Keratinocyte (primary cell): ENCODE results near the gene PACS2. TPM values are rescaled to one million over a fixed set of nuclear protein-coding genes. Genes with fewer than 3 reads are reported as not detected.

ENCODE experiments used
- DNase-seq: peaks from one replicate; pipeline ENCODE4 v3.0.0-alpha.2; 2011; ENCODE audit warnings: low read depth, missing footprints, low spot score
- FAIRE-seq: peaks from 2 replicates; lab custom pipeline; 2011; peaks lifted over from hg19 to GRCh38; lab: Jason Lieb, UNC
- H2AFZ ChIP-seq: 2 replicates; pipeline ENCODE4 v1.6.0; 2012; ENCODE audit warnings: low read length, control low read depth, inconsistent platforms; ENCODE audit not compliant: control insufficient read depth
- H3K27ac ChIP-seq: 2 replicates; pipeline ENCODE4 v1.5.1; 2011; ENCODE audit warnings: low read length; ENCODE audit not compliant: control insufficient read depth, insufficient read depth
- H3K27me3 ChIP-seq: 3 replicates; pipeline ENCODE4 v1.6.0; 2011; ENCODE audit warnings: low read length; ENCODE audit not compliant: control insufficient read depth, insufficient read depth; ENCODE audit errors: extremely low read depth
- H3K36me3 ChIP-seq, 2 experiments: 2 replicates in 1 of 2; 3 replicates in 1 of 2; pipeline ENCODE4 v1.5.1; 2011; ENCODE audit warnings: low read length in 2 of 2, mild to moderate bottlenecking in 1 of 2; ENCODE audit not compliant: control insufficient read depth in 2 of 2, insufficient read depth in 2 of 2; ENCODE audit errors: extremely low read depth in 1 of 2
- H3K4me1 ChIP-seq: 3 replicates; pipeline ENCODE4 v1.5.1; 2011; ENCODE audit warnings: low read length; ENCODE audit not compliant: control insufficient read depth, insufficient read depth; ENCODE audit errors: extremely low read depth
- H3K4me2 ChIP-seq: 3 replicates; pipeline ENCODE4 v1.6.0; 2011; ENCODE audit warnings: low read depth, low read length; ENCODE audit not compliant: control insufficient read depth, insufficient read depth; ENCODE audit errors: extremely low read depth
- H3K4me3 ChIP-seq, 3 experiments: fragments of 200-600 bp in 1 of 3; sonication (generic) in 1 of 3; 2 replicates in 2 of 3; 3 replicates in 1 of 3; pipeline ENCODE4 v1.5.1; 2011 to 2016; ENCODE audit warnings: low read length in 3 of 3, mild to moderate bottlenecking in 3 of 3, control low read depth in 2 of 3, inconsistent platforms in 1 of 3, low read depth in 1 of 3, mixed read lengths in 1 of 3, mixed run types in 1 of 3, moderate library complexity in 1 of 3; ENCODE audit not compliant: control insufficient read depth in 2 of 3, insufficient read depth in 2 of 3; ENCODE audit errors: extremely low read depth in 1 of 3
- H3K79me2 ChIP-seq: 2 replicates; pipeline ENCODE4 v1.6.0; 2012; ENCODE audit warnings: low read length; ENCODE audit not compliant: control insufficient read depth, insufficient read depth
- H3K9ac ChIP-seq: 3 replicates; pipeline ENCODE4 v1.6.0; 2011; ENCODE audit warnings: low read length; ENCODE audit not compliant: control insufficient read depth, insufficient read depth; ENCODE audit errors: extremely low read depth
- H3K9me1 ChIP-seq: 3 replicates; pipeline ENCODE4 v1.6.0; 2011; ENCODE audit warnings: low read length; ENCODE audit not compliant: control insufficient read depth, insufficient read depth; ENCODE audit errors: extremely low read depth
- H3K9me3 ChIP-seq: 2 replicates; pipeline ENCODE4 v1.5.1; 2012; ENCODE audit warnings: low read depth, low read length; ENCODE audit not compliant: control insufficient read depth
- H4K20me1 ChIP-seq: 3 replicates; pipeline ENCODE4 v1.6.0; 2011; ENCODE audit warnings: low read length; ENCODE audit not compliant: control insufficient read depth, insufficient read depth; ENCODE audit errors: extremely low read depth
- CTCF ChIP-seq, 3 experiments: IDR thresholded peaks in 1 of 3; conservative IDR thresholded peaks in 1 of 3; optimal IDR thresholded peaks in 1 of 3; 2 replicates in 2 of 3; 3 replicates in 1 of 3; pipeline versions ENCODE3 to v1.5.1; 2011; ENCODE audit warnings: low read length in 3 of 3, mild to moderate bottlenecking in 3 of 3, moderate library complexity in 2 of 3, control low read depth in 1 of 3, inconsistent platforms in 1 of 3; ENCODE audit not compliant: insufficient read depth in 2 of 3; ENCODE audit errors: extremely low read depth in 1 of 3
- EZH2 ChIP-seq: IDR thresholded peaks from one replicate; pipeline ENCODE4 v1.6.1; 2012; ENCODE audit warnings: inconsistent platforms, mild to moderate bottlenecking, low read length, moderate library complexity
- dilution Hi-C: fragments of 300-500 bp; cut with MboI; formaldehyde crosslinking; loops from one replicate; pipeline ENCODE4 v1.7.0; 2020; ENCODE audit warnings: low sequenced_read_pairs; ENCODE audit not compliant: extremely low pct_ligation_motif_present
- polyA plus RNA-seq, 5 experiments: library from polyadenylated mRNA; depleted of rRNA in 3 of 5; stranded (reverse) in 3 of 5; stranded (forward) in 1 of 5; unstranded in 1 of 5; fragments of >200 nt; gene quantifications; 1 replicate in 1 of 5; 2 replicates in 3 of 5; 3 replicates in 1 of 5; pipeline versions ENCODE4 v1.2.1 to v1.2.3, GENCODE V29; 2011 to 2012; ENCODE audit warnings: missing spikeins in 2 of 5, low read depth in 1 of 5, low replicate concordance in 1 of 5

PACS2 gene
- polyA plus RNA-seq, 1 donor (not counting 4 experiments of a cell fraction or from before 2014, with no cell fraction given) = 11.8 TPM

GRCh38 chr14:105389534-105389933 lies 75.0 kb downstream of the PACS2 start:
- DNase-seq (no peak), FAIRE-seq (no peak)
- Histone ChIP-seq H2AFZ (no peak overlapping the region), H3K27ac (no peak overlapping the region), H3K79me2 (no peaks in the 10 kb centered on the region), H3K36me3 (peaks cover 0 to 2% of the 10 kb centered on the region in 2 experiments), H3K9me3 (no peaks in the 10 kb centered on the region), H3K9ac (no peak overlapping the region), H3K4me2 (no peak overlapping the region), H3K9me1 (no peaks in the 10 kb centered on the region), H3K27me3 (no peaks in the 10 kb centered on the region), H4K20me1 (no peaks in the 10 kb centered on the region), H3K4me3 (no peak overlapping the region), H3K4me1 (no peaks in the 10 kb centered on the region)
- dilution Hi-C loops = no loop called here
- TF ChIP-seq CTCF (optimal IDR thresholded peaks at IDR 0.05 in 1 of 3, IDR thresholded peaks at IDR 0.05 in 1 of 3, conservative IDR thresholded peaks at IDR 0.05 in 1 of 3; ENCODE audit: extremely low read depth in 1 of 3, insufficient read depth in 2 of 3, low read length in 3 of 3) (no peak), EZH2 (no peak)

GRCh38 chr14:105389976-105390848 lies 75.7 kb downstream of the PACS2 start:
- H3K27me3 ChIP-seq = no peaks in the 10 kb centered on the region
- peaks cover 0 to 2% of the 10 kb centered on the region in 2 experiments for H3K36me3 ChIP-seq
- H3K4me1 ChIP-seq = no peaks in the 10 kb centered on the region
- no peak for FAIRE-seq
- DNase-seq = no peak
- no peak overlapping the region for H3K4me2 ChIP-seq
- H3K4me3 ChIP-seq = no peak overlapping the region
- H3K79me2 ChIP-seq = no peaks in the 10 kb centered on the region
- H3K9me1 ChIP-seq = no peaks in the 10 kb centered on the region
- no peak overlapping the region for H3K9ac ChIP-seq
- H3K9me3 ChIP-seq = no peaks in the 10 kb centered on the region
- TF ChIP-seq EZH2 (no peak), CTCF (optimal IDR thresholded peaks at IDR 0.05 in 1 of 3, IDR thresholded peaks at IDR 0.05 in 1 of 3, conservative IDR thresholded peaks at IDR 0.05 in 1 of 3; ENCODE audit: extremely low read depth in 1 of 3, insufficient read depth in 2 of 3, low read length in 3 of 3) (no peak)
- H2AFZ ChIP-seq = no peak overlapping the region
- no peak overlapping the region for H3K27ac ChIP-seq
- H4K20me1 ChIP-seq = no peaks in the 10 kb centered on the region
- dilution Hi-C loops = no loop called here
